K562 (cell line): ENCODE measurements around the gene ELOVL1. TPM values are rescaled to one million over a fixed set of nuclear protein-coding genes. Genes with fewer than 3 reads are reported as not detected.

Experiments used
- BHLHE40 ChIP-seq: IDR thresholded peaks from 2 replicates; pipeline ENCODE4 v1.6.1; 2011; ENCODE audit warnings: low read length, improper control_type of control experiment
- CHAMP1 ChIP-seq: fragments of 450-650 bp; IDR thresholded peaks from 2 replicates; pipeline ENCODE4 v1.6.1; 2016; ENCODE audit warnings: mild to moderate bottlenecking
- JUND ChIP-seq, 2 experiments: IDR thresholded peaks; 2 replicates in 1 of 2; 3 replicates in 1 of 2; pipeline ENCODE4 v1.6.1; 2011; ENCODE audit warnings: borderline replicate concordance in 2 of 2, low read depth in 2 of 2, low read length in 2 of 2, improper control_type of control experiment in 1 of 2, missing biosample characterization in 1 of 2, missing genetic modification characterization in 1 of 2, missing genetic modification reagents in 1 of 2
- MCM2 ChIP-seq: fragments of 450-650 bp; IDR thresholded peaks from 2 replicates; pipeline ENCODE4 v1.6.1; 2017; ENCODE audit warnings: low read depth, mild to moderate bottlenecking
- MEF2D ChIP-seq: conservative IDR thresholded peaks from 2 replicates; pipeline ENCODE4 v1.6.1; 2016; ENCODE audit warnings: low read depth, missing genetic modification characterization, missing compliant biosample characterization
- NFATC3 ChIP-seq: fragments of 450-650 bp; IDR thresholded peaks from 2 replicates; pipeline ENCODE4 v1.6.1; 2017; ENCODE audit warnings: mild to moderate bottlenecking
- NR2C1 ChIP-seq, 2 experiments: fragments of 450-650 bp; IDR thresholded peaks; 2 replicates each; pipeline ENCODE4 v1.6.1; 2017; ENCODE audit warnings: mild to moderate bottlenecking in 2 of 2, antibody characterized with exemption in 1 of 2, inconsistent platforms in 1 of 2, missing compliant biosample characterization in 1 of 2, missing genetic modification characterization in 1 of 2
- PBX2 ChIP-seq, 2 experiments: IDR thresholded peaks in 1 of 2; conservative IDR thresholded peaks in 1 of 2; 2 replicates each; pipeline ENCODE4 v1.6.1; 2016; ENCODE audit warnings: low read depth in 2 of 2, mild to moderate bottlenecking in 1 of 2, missing compliant biosample characterization in 1 of 2, missing genetic modification characterization in 1 of 2, moderate library complexity in 1 of 2
- PTRF ChIP-seq: fragments of 450-650 bp; IDR thresholded peaks from 2 replicates; pipeline ENCODE4 v1.6.1; 2016; ENCODE audit warnings: mild to moderate bottlenecking, missing genetic modification characterization, missing compliant biosample characterization
- SNRNP70 ChIP-seq: fragments of 200-400 bp; formaldehyde crosslinking; optimal IDR thresholded peaks from 2 replicates; pipeline ENCODE3; 2017; ENCODE audit warnings: low read depth, low read length
- TCF7L2 ChIP-seq: fragments of 150-350 bp; IDR thresholded peaks from 2 replicates; pipeline ENCODE4 v1.6.1; 2016; ENCODE audit warnings: low read depth, mild to moderate bottlenecking, low read length, moderate library complexity
- VEZF1 ChIP-seq: fragments of 200-800 bp; sonication (Bioruptor generic); IDR thresholded peaks from 2 replicates; pipeline ENCODE4 v1.6.1; 2017; ENCODE audit warnings: missing genetic modification characterization, missing compliant biosample characterization
- XRCC5 ChIP-seq: fragments of 200-400 bp; formaldehyde crosslinking; IDR thresholded peaks from 2 replicates; pipeline ENCODE4 v1.6.1; 2017; ENCODE audit warnings: low read depth, mild to moderate bottlenecking, low read length
- ZNF280A ChIP-seq: fragments of 450-650 bp; IDR thresholded peaks from 2 replicates; pipeline ENCODE4 v1.6.1; 2018; ENCODE audit warnings: mild to moderate bottlenecking, low read depth; ENCODE audit not compliant: partially characterized antibody
- ZNF3 ChIP-seq: fragments of 250-450 bp; sonication (Bioruptor Pico); IDR thresholded peaks from 2 replicates; pipeline ENCODE4 v1.5.0; 2021; ENCODE audit warnings: mild to moderate bottlenecking, moderate library complexity
- polyA plus RNA-seq, 8 experiments: library from polyadenylated mRNA; depleted of rRNA in 4 of 8; stranded (reverse) in 5 of 8; unstranded in 3 of 8; fragments of >200 nt; fragmentation: Nextera tagmentation in 2 of 8; fragmentation: Illumina TruSeq in 1 of 8; extraction: Ambion mirVana in 2 of 8; extraction: Trizol in 1 of 8; gene quantifications; 2 replicates each; pipeline versions ENCODE4 v1.2.1 to v1.2.3, GENCODE V29; 2011 to 2014; ENCODE audit warnings: inconsistent platforms in 1 of 8, missing spikeins in 1 of 8
- total RNA-seq, 7 experiments: library from RNA; depleted of rRNA in 6 of 7; stranded (reverse); fragments of >200 nt in 6 of 7; fragmentation: Illumina TruSeq in 2 of 7; extraction: Trizol in 2 of 7; gene quantifications; 2 replicates each; pipeline versions ENCODE4 v1.2.1 to v1.2.3, GENCODE V29; 2011 to 2021; ENCODE audit warnings: low replicate concordance in 1 of 7
- TF ChIP-seq, protein P1 (sequence below), 2 experiments: fragments of 450-650 bp in 1 of 2; sonication (generic) in 1 of 2; formaldehyde crosslinking in 1 of 2; IDR thresholded peaks in 1 of 2; conservative IDR thresholded peaks in 1 of 2; 2 replicates each; pipeline versions ENCODE4 v1.6.1 to v1.8.1; 2016 to 2023; ENCODE audit warnings: mild to moderate bottlenecking in 2 of 2, moderate library complexity in 2 of 2, inconsistent platforms in 1 of 2, missing genetic modification reagents in 1 of 2

The ELOVL1 gene
- total and polyA plus RNA-seq, 9 of the 15 experiments (the other 6 are each of a cell fraction or from before 2014, with no cell fraction given), result 51.0 to 157 (median 70.3) TPM

GRCh38 chr1:43414634-43415223 lies 46.9 kb upstream of the ELOVL1 start (continued):
- TF ChIP-seq, protein P1, sequence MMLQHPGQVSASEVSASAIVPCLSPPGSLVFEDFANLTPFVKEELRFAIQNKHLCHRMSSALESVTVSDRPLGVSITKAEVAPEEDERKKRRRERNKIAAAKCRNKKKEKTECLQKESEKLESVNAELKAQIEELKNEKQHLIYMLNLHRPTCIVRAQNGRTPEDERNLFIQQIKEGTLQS (IDR thresholded peaks at IDR 0.05), result peak; percentile 60; the same call in 1 of the 2 replicates
- TF ChIP-seq, protein P1 (CRISPR knock-in tag; conservative IDR thresholded peaks at IDR 0.05), result 0 out of 2 replicates have a peak, but pooled peaks have one; percentile 54
- TF ChIP-seq MCM2, result no peak
- TF ChIP-seq PBX2 (CRISPR knock-in tag; IDR thresholded peaks at IDR 0.05; ENCODE audit: low read depth), result no peak
- TF ChIP-seq PBX2 (tag; conservative IDR thresholded peaks at IDR 0.05; ENCODE audit: low read depth), result 0 out of 2 replicates have a peak, but pooled peaks have one; percentile 30
- no peak for TF ChIP-seq ZNF3 (CRISPR knock-in tag)
- TF ChIP-seq TCF7L2, result no peak
- peak; percentile 78 for TF ChIP-seq JUND (IDR thresholded peaks at IDR 0.05; ENCODE audit: borderline replicate concordance, low read depth, low read length)
- peak; percentile 56; the same call in 1 of the 3 replicates for TF ChIP-seq JUND (tag; IDR thresholded peaks at IDR 0.05; ENCODE audit: borderline replicate concordance, low read depth, low read length)
- no peak for TF ChIP-seq ZNF280A
- peak; percentile 80 for TF ChIP-seq MEF2D (tag)
- TF ChIP-seq BHLHE40, result no peak
- no peak for TF ChIP-seq VEZF1 (CRISPR knock-in tag)
- TF ChIP-seq XRCC5, result peak; percentile 43; the same call in 1 of the 2 replicates
- TF ChIP-seq NR2C1 (IDR thresholded peaks at IDR 0.05), result no peak
- peak; percentile 64 for TF ChIP-seq NR2C1 (tag; IDR thresholded peaks at IDR 0.05)
- no peak for TF ChIP-seq CHAMP1
- no peak for TF ChIP-seq SNRNP70
- TF ChIP-seq NFATC3, result no peak
- TF ChIP-seq PTRF, result no peak
